Measurements from ENCODE around the gene NRXN2. TPM values are rescaled to one million over a fixed set of nuclear protein-coding genes. Genes with fewer than 3 reads are reported as not detected.
A peak's percentile ranks its signal among the peaks of the same experiment; 100 is the strongest.
"Not testable (repeated sequence)": the region's sequence is repeated elsewhere in the genome, so short reads cannot be mapped to it uniquely, and the experiment has no call there.

The NRXN2 gene
- total RNA-seq, 2 donors from 2014 or later = 0.74 to 1.3 TPM

- ATAC-seq (no peak), DNase-seq (ENCODE audit: low spot score) (no peak)
- Mint-ChIP-seq H3K9me3 (no peaks in the 10 kb centered on the region), H3K4me1 (ENCODE audit: low read depth in 2 of 2) (peaks cover 0 to 7% of the 10 kb centered on the region in 2 donors), H3K36me3 (no peaks in the 10 kb centered on the region), H3K27me3 (peaks cover 0 to 5% of the 10 kb centered on the region in 2 donors), H3K27ac (no peak overlapping the region), H3K4me3 (no peak overlapping the region)
These were observed 57.6 kb downstream of the NRXN2 start for GRCh38 chr11:64665411-64665821.

GRCh38 chr11:64664236-64664870, 58.6 kb downstream of the NRXN2 start:
- peak overlapping the region in 1 of 2 donors; percentile 37 for H3K27ac Mint-ChIP-seq
- not testable (repeated sequence) for H3K4me1 Mint-ChIP-seq (ENCODE audit: low read depth in 2 of 2); H3K4me3 Mint-ChIP-seq; DNase-seq (ENCODE audit: low spot score); H3K27me3 Mint-ChIP-seq; H3K9me3 Mint-ChIP-seq; H3K36me3 Mint-ChIP-seq
- peak in 1 of 2 donors; percentile 65 for ATAC-seq

GRCh38 chr11:64663656-64664055, 59.3 kb downstream of the NRXN2 start:
- Mint-ChIP-seq H3K36me3 (no peaks in the 10 kb centered on the region), H3K27me3 (peaks cover 0 to 5% of the 10 kb centered on the region in 2 donors), H3K4me3 (no peak overlapping the region), H3K4me1 (ENCODE audit: low read depth in 2 of 2) (peaks cover 0 to 7% of the 10 kb centered on the region in 2 donors), H3K9me3 (no peaks in the 10 kb centered on the region), H3K27ac (no peak overlapping the region)
- ATAC-seq = no peak
- no peak for DNase-seq (ENCODE audit: low spot score)

- no peaks in the 10 kb centered on the region for H3K36me3 Mint-ChIP-seq
- ATAC-seq = no peak
- peaks cover 0 to 7% of the 10 kb centered on the region in 2 donors for H3K4me1 Mint-ChIP-seq (ENCODE audit: low read depth in 2 of 2)
These were observed 61.4 kb downstream of the NRXN2 start for GRCh38 chr11:64661614-64662013.

GRCh38 chr11:64661146-64661545, 61.9 kb downstream of the NRXN2 start:
- Mint-ChIP-seq H3K4me1 (ENCODE audit: low read depth in 2 of 2) (peaks cover 0 to 7% of the 10 kb centered on the region in 2 donors), H3K36me3 (no peaks in the 10 kb centered on the region), H3K9me3 (no peaks in the 10 kb centered on the region), H3K27me3 (no peaks in the 10 kb centered on the region), H3K4me3 (no peak overlapping the region), H3K27ac (no peak overlapping the region)
- no peak for ATAC-seq
- DNase-seq (ENCODE audit: low spot score) = no peak

More at GRCh38 chr11:64661614-64662013, 61.4 kb downstream of the NRXN2 start:
- Mint-ChIP-seq H3K27ac (no peak overlapping the region), H3K9me3 (no peaks in the 10 kb centered on the region), H3K4me3 (no peak overlapping the region), H3K27me3 (no peaks in the 10 kb centered on the region)
- DNase-seq (ENCODE audit: low spot score) = no peak

- no peak for DNase-seq (ENCODE audit: low spot score)
- H3K4me3 Mint-ChIP-seq = no peak overlapping the region
- no peaks in the 10 kb centered on the region for H3K36me3 Mint-ChIP-seq
- no peak overlapping the region for H3K27ac Mint-ChIP-seq
- ATAC-seq = no peak
- H3K9me3 Mint-ChIP-seq = no peaks in the 10 kb centered on the region
- peaks cover 0 to 6% of the 10 kb centered on the region in 2 donors for H3K4me1 Mint-ChIP-seq (ENCODE audit: low read depth in 2 of 2)
- no peaks in the 10 kb centered on the region for H3K27me3 Mint-ChIP-seq
These were observed 62.3 kb downstream of the NRXN2 start for GRCh38 chr11:64660706-64661105.

- Mint-ChIP-seq H3K4me3 (no peak overlapping the region), H3K27me3 (peaks cover 0 to 3% of the 10 kb centered on the region in 2 donors), H3K27ac (no peak overlapping the region), H3K4me1 (ENCODE audit: low read depth in 2 of 2) (peaks cover 0 to 4% of the 10 kb centered on the region in 2 donors), H3K36me3 (no peaks in the 10 kb centered on the region), H3K9me3 (no peaks in the 10 kb centered on the region)
- DNase-seq (ENCODE audit: low spot score) (no peak), ATAC-seq (peak in 1 of 2 donors; percentile 10)
These were observed 62.8 kb downstream of the NRXN2 start for GRCh38 chr11:64660205-64660604.

GRCh38 chr11:64659417-64660144, 63.4 kb downstream of the NRXN2 start:
- no peaks in the 10 kb centered on the region for H3K9me3 Mint-ChIP-seq
- H3K27ac Mint-ChIP-seq = no peak overlapping the region
- H3K4me1 Mint-ChIP-seq (ENCODE audit: low read depth in 2 of 2) = peaks cover 0 to 4% of the 10 kb centered on the region in 2 donors
- ATAC-seq = peak; percentile 9 to 43
- no peak overlapping the region for H3K4me3 Mint-ChIP-seq
- DNase-seq (ENCODE audit: low spot score) = no peak
- no peaks in the 10 kb centered on the region for H3K36me3 Mint-ChIP-seq
- H3K27me3 Mint-ChIP-seq = peaks cover 0 to 8% of the 10 kb centered on the region in 2 donors

- DNase-seq (ENCODE audit: low spot score) (no peak), ATAC-seq (no peak)
- Mint-ChIP-seq H3K4me3 (no peak overlapping the region), H3K27ac (no peak overlapping the region), H3K36me3 (no peaks in the 10 kb centered on the region), H3K27me3 (peaks cover 0 to 8% of the 10 kb centered on the region in 2 donors), H3K4me1 (ENCODE audit: low read depth in 2 of 2) (no peaks in the 10 kb centered on the region), H3K9me3 (no peaks in the 10 kb centered on the region)
These were observed 64.7 kb downstream of the NRXN2 start for GRCh38 chr11:64658265-64658664.

- no peak for ATAC-seq
- no peak overlapping the region for H3K27ac Mint-ChIP-seq
- no peak for DNase-seq (ENCODE audit: low spot score)
- H3K36me3 Mint-ChIP-seq = no peaks in the 10 kb centered on the region
- H3K4me1 Mint-ChIP-seq (ENCODE audit: low read depth in 2 of 2) = no peaks in the 10 kb centered on the region
- H3K27me3 Mint-ChIP-seq = peaks cover 0 to 8% of the 10 kb centered on the region in 2 donors
- no peaks in the 10 kb centered on the region for H3K9me3 Mint-ChIP-seq
- no peak overlapping the region for H3K4me3 Mint-ChIP-seq
These were observed 66.1 kb downstream of the NRXN2 start for GRCh38 chr11:64656862-64657261.

GRCh38 chr11:64655941-64656601, 66.9 kb downstream of the NRXN2 start:
- H3K27me3 Mint-ChIP-seq = peaks cover 0 to 8% of the 10 kb centered on the region in 2 donors
- H3K27ac Mint-ChIP-seq = no peak overlapping the region

GRCh38 chr11:64654958-64655541, 67.9 kb downstream of the NRXN2 start:
- peaks cover 2 to 17% of the 10 kb centered on the region in 2 donors for H3K27me3 Mint-ChIP-seq
- no peak for ATAC-seq
- H3K4me1 Mint-ChIP-seq (ENCODE audit: low read depth in 2 of 2) = no peaks in the 10 kb centered on the region
- peak overlapping the region in 1 of 2 donors; percentile 44 for H3K27ac Mint-ChIP-seq
- no peaks in the 10 kb centered on the region for H3K36me3 Mint-ChIP-seq
- no peak for DNase-seq (ENCODE audit: low spot score)
- H3K9me3 Mint-ChIP-seq = no peaks in the 10 kb centered on the region
- no peak overlapping the region for H3K4me3 Mint-ChIP-seq

More at GRCh38 chr11:64655941-64656601, 66.9 kb downstream of the NRXN2 start:
- Mint-ChIP-seq H3K9me3 (no peaks in the 10 kb centered on the region), H3K36me3 (no peaks in the 10 kb centered on the region), H3K4me1 (ENCODE audit: low read depth in 2 of 2) (no peaks in the 10 kb centered on the region), H3K4me3 (no peak overlapping the region)
- DNase-seq (ENCODE audit: low spot score) = no peak
- ATAC-seq = no peak

- Mint-ChIP-seq H3K4me3 (no peak overlapping the region), H3K9me3 (no peaks in the 10 kb centered on the region), H3K27me3 (peaks cover 3 to 17% of the 10 kb centered on the region in 2 donors), H3K36me3 (no peaks in the 10 kb centered on the region), H3K4me1 (ENCODE audit: low read depth in 2 of 2) (no peaks in the 10 kb centered on the region), H3K27ac (no peak overlapping the region)
- DNase-seq (ENCODE audit: low spot score) = no peak
- ATAC-seq = no peak
These were observed 68.6 kb downstream of the NRXN2 start for GRCh38 chr11:64654439-64654838.
